T-helper 9 cell (primary cell): ENCODE data around the gene BPIFA1.

ENCODE experiments used
- DNase-seq: peaks from one replicate; pipeline ENCODE4 v3.0.0-alpha.2; 2020

The BPIFA1 gene

DNA sequence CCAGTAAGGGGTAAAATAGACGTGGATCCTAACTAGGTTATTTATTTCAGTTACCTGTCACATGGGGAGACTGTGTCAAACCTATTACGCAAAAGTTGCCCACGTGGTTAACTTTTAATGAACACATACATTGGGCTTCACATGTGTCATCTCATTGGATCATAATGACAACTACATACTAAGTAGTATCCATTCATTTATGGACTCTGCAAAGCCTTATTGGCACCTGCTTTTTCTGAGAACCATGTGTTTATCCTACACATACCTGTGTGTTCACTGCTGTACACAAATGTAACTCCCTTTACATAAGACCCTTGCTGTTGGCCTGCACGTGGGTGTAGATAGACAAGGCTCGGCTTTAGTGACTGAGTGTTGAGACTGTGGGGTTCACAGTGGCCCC lies 5.1 kb downstream of the BPIFA1 start:
- DNase-seq = no peak

DNA sequence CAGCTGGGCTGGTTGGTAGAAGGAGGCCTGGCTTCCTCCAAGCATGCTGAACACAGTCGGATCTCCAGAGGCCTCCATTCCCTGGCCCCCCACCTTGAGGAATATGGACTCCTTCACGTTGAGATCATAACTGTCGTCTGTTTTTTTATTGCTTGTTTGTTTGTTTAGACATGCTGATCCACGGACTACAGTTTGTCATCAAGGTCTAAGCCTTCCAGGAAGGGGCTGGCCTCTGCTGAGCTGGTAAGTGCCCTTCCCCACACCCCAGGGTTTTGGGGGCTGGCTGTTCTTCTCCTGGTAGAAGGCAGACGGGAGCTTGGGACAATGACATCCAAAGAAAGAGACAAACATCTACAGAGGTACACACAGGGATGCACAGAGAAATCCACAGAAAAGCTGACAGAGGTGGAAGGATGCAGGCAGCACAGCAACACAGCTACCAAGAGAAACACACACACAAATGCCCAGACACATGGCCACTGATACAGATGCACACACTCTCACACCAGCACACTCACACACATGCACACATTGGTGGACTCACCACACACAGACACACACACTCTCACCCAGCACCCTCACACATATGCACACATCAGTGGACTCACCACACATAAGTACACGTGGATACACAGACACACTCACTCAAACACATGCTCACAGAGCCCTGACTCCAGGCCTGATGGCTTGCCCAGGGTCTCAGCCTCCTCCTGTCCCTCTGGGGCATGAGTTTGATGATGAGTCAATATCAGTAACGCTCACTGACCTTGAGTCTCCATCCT lies 6.7 kb downstream of the BPIFA1 start:
- DNase-seq = no peak

DNA sequence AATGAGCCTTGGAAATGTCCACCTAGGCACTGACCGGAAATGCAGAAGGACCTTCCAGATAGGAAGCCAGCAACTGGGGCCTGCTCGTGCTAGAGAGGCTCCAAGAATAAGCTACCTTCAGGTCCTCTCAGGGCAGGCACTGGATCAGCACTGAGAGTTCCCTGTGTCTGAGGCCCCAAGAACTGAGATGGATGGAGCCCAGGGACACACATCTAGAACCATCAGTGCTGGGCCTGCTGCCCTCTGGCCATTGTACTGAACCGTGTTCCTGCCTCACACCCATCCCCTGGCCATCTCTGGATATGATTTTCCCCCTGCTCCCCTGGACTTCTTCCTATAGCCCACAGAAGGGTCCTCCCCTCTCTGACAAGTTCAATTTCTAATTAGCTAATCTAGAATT lies 10.3 kb downstream of the BPIFA1 start:
- no peak for DNase-seq

DNA sequence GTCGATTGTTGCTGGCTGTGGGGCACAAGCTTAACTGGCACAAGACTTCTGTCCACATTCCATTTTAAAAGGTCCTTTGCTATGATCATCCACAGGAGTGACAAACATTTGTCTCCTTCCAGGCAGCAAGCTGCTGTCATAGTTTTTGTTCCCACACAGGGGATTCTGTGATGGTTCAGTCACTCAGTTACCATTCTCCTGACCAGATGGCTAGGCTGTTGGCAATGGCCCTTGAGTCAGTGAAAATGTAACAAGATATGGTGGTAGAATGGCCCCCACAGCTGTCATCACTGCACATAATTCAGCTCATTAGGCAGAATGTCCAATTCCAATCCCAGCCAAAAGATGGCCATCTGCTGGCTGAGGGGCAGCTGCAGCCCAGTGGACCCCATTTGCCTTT lies 13.7 kb downstream of the BPIFA1 start:
- DNase-seq = no peak

DNA sequence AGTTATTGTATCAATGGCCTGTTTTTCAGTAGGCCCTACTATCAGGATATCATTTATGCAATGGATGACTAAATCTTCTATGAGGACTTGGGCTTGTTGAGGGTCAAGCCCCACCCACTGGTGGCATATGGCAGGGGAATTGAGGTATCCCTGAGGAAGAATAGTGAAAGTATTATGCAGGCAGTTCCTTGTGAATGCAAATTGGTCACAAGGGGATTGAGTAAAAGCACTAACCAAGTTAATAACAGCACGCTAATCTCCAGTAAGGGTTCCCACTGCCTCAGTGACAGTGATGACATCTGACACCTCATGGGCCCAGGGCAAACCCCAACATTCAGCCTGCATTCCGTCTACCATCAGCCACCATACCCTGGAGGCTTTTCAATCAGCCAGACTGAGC lies 14.9 kb downstream of the BPIFA1 start:
- DNase-seq = no peak

DNA sequence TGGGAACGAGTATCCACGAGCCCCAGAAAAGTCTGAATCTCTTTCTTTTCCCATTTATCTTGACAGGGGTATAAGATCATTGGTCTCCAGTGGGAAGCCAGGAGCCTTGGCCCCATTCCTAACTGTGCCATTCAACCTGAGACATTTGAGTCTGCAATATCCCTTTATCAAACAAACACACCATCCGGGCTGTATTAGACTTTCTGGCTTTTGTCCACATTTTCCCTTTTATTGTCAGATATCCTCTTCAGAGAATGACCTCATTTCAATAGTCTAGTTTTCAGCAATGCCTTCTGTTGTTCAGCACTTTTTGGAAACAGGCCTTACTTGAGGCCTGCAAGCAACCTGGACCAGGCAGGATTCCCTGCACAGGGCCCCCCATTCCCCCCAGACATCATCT lies 15.7 kb downstream of the BPIFA1 start:
- DNase-seq = no peak

DNA sequence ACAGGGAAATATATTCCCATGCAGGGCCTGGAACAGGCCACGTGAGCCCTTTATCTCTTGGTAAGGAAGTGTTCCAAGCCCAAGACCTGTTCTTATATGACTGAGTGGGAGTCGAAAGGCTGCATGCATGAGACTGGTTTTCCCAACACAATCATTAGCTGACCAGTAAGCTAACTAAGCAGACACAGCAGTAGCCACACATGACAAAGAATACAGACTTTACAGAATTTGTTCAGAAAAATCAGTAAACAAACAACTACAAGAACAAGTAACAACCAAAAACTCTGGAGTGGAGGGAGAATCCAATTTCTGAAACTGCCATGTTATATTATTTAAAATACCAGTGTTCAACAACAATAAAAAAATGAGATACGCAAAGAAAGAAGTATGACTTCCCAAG lies 16.7 kb downstream of the BPIFA1 start:
- DNase-seq = no peak

DNA sequence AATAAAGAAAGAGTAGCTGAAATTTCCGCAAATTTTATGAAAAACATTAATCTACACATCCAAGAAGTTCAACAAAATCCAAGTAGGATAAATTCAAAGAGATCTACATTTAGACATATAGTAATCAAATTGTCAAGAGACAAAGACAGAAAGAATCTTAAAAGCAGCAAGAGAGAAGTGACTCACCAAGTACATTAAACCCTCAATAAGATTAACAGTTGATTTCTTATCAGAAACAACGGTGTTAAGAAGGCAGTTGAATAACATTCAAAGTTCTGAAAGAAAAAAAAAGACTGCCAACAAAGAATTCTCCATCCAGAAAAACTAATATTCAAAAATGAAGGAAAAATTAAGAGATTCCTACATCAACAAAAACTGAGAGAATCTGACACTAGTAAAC lies 19.2 kb downstream of the BPIFA1 start:
- DNase-seq = no peak

DNA sequence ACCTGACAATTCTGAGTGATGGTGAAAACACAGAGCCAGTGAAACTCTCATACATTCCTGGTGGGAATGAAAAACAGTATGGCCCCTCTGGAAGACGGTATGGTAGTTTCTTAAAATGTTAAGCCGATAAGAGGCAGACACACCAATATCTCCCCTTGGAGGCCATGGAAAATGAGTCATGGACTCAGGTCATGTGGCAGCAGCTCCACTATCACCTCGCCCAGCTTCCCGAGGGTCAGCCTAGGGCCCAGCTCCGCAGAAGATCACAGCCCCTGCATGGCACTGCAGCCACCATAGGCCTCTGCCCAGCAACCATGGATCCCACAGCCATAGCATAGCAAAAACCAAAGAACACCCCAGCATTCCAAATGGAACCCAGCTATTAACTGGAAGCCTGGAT lies 21.4 kb downstream of the BPIFA1 start:
- DNase-seq = no peak

DNA sequence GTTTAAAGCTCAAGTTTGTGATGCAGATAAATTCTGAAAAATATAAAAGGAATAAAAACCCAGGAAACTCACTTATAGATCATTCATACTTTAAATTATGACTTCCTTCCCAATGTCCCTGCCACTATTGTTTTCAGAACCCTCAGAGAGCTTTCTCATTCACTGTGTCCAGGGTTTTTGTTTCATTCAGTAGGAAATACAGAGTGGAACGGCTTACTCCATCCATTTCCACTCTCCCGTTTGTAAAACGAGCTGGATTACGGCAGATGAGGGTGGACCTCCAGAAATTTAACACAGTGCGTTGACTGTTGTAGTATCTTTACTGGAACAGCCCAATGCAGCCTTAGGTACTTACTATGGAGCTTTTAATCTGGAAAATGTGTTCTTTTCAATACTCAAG lies 23.6 kb downstream of the BPIFA1 start:
- DNase-seq = no peak

DNA sequence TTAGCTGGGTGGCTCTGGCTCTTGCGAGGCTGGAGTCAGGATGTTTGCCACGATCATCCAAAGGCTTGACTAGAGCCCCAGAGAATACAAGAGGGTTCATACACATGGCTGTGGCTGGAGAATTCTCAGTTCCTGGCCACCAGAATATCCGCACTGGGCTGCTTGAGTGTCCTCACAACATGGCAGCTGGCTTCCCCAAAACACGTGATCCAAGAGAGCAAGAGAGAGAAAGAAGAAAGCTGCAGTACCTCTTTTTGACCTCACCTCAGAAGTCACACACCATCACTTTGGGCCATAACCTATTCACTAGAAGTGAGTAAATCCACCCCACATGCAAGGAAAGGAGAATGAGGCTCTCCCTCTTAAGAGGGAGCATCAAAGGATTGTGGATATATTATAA lies 25.7 kb downstream of the BPIFA1 start:
- DNase-seq = no peak

DNA sequence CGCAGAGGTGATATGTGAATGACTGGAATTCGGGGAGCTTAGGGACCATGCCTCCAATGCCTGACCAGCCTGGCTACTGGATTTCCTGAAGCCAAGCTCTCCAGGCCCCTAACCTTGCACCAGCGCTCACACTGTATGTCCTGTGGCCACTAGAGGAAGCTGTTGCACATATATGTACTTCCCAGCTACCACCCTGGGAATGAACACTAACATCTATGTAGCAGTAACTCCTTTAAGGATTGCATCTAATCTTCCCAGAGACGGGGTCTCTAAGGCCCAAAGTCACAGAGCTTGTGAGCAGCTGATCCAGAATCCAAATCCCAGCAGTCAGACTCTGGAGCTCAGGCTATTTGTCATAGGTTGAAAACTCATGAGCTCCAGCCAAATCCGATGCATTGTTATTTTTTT lies 26.9 kb downstream of the BPIFA1 start:
- DNase-seq = no peak

DNA sequence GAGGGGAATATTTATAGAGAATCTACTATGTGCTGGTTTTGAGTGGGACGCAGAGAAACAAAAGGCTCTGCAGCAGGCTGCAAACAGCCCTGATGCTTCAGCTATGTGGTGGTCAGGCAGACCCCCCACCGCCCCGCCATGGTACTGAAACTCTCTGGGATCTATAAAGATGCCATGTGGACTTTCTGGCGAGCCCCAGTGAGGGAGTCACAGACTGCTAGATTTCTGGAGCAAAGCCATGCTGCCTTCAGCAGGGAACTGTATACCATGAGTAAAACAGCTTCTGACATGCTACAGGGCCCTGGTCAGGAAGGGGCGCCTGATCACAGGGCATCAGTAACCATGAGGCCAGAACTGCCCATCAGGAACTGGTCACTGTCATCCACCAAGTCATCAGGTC lies 28.0 kb downstream of the BPIFA1 start:
- no peak for DNase-seq

DNA sequence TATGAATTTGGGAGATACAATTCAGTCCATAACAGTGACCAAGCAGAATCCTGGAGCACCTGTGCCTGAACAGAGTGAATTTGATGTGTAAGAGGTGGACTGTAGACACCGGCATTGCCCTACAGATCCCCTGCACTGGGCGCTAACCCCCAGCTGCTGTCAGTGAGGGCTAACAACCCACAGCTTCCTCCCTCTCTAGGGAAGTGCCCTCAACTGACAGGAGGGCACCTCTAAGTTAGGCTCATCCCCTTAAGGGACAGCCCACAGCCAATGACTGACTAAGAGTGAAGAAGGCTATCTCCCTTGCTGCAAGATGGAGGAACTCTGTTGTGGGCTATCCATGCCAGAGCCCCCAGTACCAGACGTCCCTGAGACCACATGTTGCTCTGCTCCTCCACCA lies 31.9 kb downstream of the BPIFA1 start:
- DNase-seq = no peak

DNA sequence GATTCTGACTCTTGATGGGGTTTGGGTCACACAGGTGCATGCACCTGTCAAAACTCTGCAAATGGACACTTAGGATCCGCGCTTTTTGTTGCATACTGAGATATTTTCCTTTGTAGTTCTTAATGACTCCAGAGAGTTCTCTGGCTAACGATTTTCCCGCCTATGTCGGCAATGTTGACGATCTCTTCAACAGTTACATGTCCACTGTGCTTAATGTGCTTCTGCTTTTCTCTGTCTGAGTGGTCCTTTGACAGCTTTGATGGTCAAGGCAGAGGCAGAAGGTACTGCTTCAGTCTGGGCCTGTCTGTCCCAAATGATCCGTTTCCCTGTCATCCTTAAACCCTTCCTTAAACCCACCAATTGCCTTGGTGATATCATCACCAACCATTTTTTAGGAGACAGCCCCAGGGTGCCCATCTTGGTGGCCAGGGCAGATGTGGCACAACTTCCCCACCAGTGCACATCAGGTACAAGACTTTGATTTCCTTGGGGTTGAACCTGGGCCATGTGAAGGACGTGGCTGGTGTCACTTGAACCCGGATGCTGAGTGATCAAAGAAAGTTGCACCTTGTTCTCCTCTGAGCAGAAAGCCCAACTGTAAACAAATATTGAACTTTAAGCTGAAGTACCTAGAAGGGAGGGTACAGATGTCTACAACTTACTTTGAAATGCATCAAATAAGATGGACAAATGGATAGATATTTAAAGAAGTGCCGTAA lies 36.5 kb downstream of the BPIFA1 start:
- no peak for DNase-seq

DNA sequence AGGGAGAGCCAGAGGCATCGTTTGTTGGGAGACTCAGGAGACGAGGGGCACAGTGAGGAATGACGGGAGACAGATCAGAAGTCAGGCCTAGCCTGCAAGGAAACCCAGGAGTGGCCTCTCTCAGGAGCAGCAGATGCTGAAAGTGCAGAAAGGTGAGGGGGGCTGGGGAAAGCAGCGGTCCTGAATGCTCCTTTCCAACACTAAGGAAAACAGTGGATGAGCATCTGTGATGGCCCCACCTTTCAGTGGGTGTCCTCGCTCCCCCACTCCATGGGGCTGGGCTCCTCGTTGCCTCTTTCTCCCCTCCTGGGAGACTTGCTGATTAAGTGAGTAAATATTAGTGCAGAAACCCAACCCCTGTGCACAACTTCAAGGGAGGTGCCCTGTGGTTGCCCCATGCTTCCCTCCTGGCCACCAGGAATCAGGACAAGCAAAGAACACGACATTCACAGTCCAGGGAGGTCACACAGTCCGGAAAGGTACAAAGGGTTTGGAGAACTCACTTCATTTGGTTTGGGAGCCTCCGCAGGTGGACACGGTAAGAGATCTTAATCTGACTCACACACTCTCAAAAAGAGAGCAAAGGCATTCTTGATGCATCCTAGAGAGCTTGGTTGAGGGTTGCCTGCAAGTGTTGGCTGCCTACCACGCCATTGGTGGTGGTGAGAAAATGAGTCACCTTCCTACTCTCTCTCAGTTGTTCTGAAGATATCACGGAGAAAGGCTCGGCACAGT lies 37.5 kb downstream of the BPIFA1 start:
- no peak for DNase-seq

DNA sequence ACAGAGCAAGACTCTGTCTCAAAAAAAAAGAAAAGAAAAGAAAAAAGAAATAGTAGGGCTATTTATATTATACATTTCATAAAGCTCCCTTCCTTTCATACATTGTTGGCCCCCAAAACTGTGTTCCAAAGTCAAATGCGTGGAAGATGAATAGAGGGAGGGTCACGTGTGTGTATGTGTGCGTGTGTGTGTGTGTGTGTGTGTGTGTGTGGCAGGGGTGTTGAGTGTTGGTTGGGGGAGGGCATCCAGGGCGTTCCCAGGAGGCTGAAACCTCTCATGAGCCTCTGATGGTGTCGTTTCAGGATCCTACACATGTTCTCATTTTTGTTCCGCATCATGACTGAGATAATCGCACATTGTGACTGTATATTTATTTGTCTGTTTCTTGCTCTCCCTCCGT lies 39.4 kb downstream of the BPIFA1 start:
- no peak for DNase-seq

DNA sequence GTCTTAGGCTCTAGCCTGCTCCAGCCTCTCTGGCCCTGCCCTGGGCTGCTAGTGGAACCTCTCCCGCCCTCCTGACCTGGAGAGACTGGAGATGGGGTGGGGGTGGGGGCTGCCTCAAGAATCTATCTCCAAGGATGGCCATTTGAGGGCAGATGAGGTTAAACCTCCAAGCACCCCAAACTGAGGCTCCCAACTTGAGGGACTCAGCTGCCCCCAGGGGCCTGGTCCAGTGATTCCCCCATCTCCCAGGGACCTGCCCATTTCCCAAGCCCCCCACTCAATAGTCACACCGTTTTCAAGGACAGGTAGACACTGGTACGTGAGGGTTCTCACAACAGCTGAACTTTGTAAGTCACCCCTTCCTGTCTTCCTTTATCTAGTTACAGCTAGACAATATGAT lies 40.1 kb downstream of the BPIFA1 start:
- DNase-seq = no peak

DNA sequence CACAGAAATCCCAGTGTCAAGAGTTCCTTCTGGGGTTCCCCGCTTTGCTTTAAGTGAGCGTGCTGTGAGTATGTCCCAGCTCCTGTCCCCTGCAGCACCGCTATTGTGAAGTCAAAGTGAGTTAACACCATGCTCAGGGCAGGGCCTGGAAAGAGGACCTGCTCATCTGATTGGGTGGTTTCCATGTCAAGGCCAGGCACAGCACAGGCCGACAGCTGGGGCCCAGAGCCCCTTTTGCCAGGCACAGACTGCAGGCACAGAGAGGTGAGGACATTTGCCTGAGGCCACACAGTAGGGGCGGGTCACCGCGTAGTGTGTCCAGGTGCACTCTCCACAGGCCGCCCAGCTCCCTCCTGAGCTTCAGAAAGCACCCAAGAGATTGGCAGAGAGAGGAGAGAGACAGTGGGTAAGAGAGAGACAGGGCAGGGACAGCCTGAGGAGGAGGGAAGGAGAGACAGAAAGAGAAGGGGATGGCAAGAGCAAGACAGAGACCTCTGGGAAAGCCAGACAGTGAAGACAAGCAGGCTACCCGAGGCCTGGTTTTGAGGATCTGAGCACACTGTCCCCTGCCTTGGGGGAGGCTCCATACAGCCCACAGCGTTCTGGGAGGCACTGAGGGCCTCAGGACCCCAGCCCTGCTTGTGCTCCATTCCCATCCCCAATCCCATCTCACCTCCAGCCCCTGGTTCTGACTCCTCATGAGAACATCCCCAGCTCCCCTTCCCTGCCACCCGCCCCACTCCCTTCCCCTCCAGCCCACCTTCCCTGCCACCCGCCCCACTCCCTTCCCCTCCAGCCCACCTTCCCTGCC lies 40.7 kb downstream of the BPIFA1 start:
- DNase-seq = no peak

DNA sequence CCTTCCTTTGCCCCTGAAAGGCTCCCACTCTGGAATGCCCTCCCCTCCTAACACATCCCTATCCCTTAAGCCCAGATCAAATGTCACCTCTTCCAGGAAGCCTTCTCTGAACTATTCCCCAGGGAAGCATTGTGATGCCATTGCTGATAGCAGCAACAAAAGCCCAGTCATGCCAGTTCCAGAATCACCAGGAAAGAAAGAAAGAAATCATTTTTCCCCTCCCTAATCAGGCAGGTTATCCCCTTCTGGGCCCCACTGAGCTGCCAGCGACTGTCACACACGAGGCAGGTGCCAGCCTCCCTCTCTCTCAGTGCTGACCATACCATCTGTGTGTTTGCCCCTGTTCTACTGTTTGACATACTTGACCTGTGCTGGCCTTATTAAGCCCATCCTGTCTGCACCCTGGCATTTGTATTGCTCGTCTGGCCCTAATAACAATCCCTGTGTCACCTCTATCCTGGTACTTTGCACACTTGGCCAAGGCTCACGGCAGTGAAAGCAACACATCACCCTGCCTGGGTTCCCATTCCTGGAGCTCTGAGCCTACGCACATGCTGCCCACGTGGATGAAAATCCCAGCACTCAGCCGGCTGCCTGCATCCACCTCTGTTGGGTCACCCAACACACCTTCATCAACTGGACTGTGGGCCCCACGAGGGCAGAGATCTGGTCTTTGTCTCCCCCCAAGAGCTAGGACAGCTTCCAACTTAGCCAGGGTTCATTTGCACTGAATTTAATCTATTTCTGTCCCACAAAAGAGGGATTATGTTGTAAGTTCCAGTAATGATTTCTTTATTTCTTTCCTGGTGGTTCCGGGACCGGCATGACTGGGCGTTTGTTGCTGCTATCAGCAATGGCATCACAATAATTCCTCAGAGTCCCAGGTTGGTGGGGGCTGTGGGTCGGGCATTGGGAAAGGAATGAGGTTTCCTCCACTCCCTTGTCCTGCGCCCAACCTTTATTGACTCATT lies 42.0 kb downstream of the BPIFA1 start:
- DNase-seq = no peak

DNA sequence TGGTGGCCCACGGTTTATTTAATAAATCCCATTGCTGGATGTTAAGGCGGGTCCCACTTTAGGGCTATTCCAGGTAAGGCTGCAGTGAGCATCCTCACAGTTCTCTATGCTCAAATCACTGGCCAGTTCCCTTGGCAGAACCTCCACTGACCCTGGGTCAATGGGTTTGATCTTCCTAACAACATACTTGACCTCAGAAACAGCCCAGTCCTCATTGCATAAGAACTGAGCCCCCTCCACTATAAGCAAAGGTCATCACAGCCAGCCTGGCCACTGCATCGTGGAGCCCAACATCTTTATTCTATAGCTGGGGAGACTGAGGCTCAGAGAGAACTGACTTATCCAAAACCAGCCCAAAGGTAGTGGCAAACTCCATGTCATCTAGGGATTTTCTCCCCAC lies 42.9 kb downstream of the BPIFA1 start:
- DNase-seq = no peak
